Measurements from ENCODE around the gene PCSK6. TPM values are rescaled to one million over a fixed set of nuclear protein-coding genes. Genes with fewer than 3 reads are reported as not detected.

Gene PCSK6
- total and polyA plus RNA-seq, 7 experiments from 2014 or later, result 0.12 to 3.0 (median 0.70) TPM; not detected in 1

- ChIA-PET CTCF (no interaction called here), POLR2A (no interaction called here)
- Histone ChIP-seq H3K4me3 (ENCODE audit: low read length) (no peak overlapping the region), H3K4me1 (ENCODE audit: control insufficient read depth in 2 of 2, insufficient read depth in 2 of 2, low read length in 2 of 2) (no peaks in the 10 kb centered on the region), H3K9me3 (ENCODE audit: control insufficient read depth in 2 of 3, low read length in 3 of 3) (no peaks in the 10 kb centered on the region), H3K36me3 (ENCODE audit: control insufficient read depth in 2 of 3, insufficient read depth in 3 of 3, low read length in 3 of 3) (no peaks in the 10 kb centered on the region), H3K27me3 (ENCODE audit: control insufficient read depth in 2 of 2, insufficient read depth in 2 of 2, low read length in 2 of 2) (no peaks in the 10 kb centered on the region), H3K27ac (ENCODE audit: low read depth, low read length) (no peak overlapping the region)
- Mint-ChIP-seq H3K27me3 (peaks cover 0 to 8% (median 4%) of the 10 kb centered on the region in 5 donors), H3K9me3 (peaks cover 0 to 3% (median 0%) of the 10 kb centered on the region in 11 donors), H3K4me1 (peaks cover 0 to 5% (median 0%) of the 10 kb centered on the region in 7 donors), H3K27ac (no peak overlapping the region), H3K36me3 (no peaks in the 10 kb centered on the region), H3K4me3 (no peak overlapping the region)
- intact Hi-C loops (cut with micrococcal nuclease), result no loop called here
- ATAC-seq (no peak), DNase-seq (no peak)
Observed at GRCh38 chr15:101388046-101388445, 101.5 kb downstream of the PCSK6 start.

GRCh38 chr15:101387574-101387973 is 101.9 kb downstream of the PCSK6 start:
- Mint-ChIP-seq H3K9me3 (peaks cover 0 to 3% (median 0%) of the 10 kb centered on the region in 11 donors), H3K4me3 (no peak overlapping the region), H3K4me1 (peaks cover 0 to 5% (median 0%) of the 10 kb centered on the region in 7 donors), H3K27ac (no peak overlapping the region), H3K36me3 (no peaks in the 10 kb centered on the region), H3K27me3 (peaks cover 0 to 8% (median 4%) of the 10 kb centered on the region in 5 donors)
- no peak overlapping the region for H3K27ac ChIP-seq (ENCODE audit: low read depth, low read length)
- no peaks in the 10 kb centered on the region for H3K9me3 ChIP-seq (ENCODE audit: control insufficient read depth in 2 of 3, low read length in 3 of 3)
- ChIA-PET POLR2A (no interaction called here), CTCF (no interaction called here)
- H3K4me1 ChIP-seq (ENCODE audit: control insufficient read depth in 2 of 2, insufficient read depth in 2 of 2, low read length in 2 of 2), result no peaks in the 10 kb centered on the region
- no peak overlapping the region for H3K4me3 ChIP-seq (ENCODE audit: low read length)
- H3K27me3 ChIP-seq (ENCODE audit: control insufficient read depth in 2 of 2, insufficient read depth in 2 of 2, low read length in 2 of 2), result no peaks in the 10 kb centered on the region
- intact Hi-C loops (cut with micrococcal nuclease), result no loop called here
- no peaks in the 10 kb centered on the region for H3K36me3 ChIP-seq (ENCODE audit: control insufficient read depth in 2 of 3, insufficient read depth in 3 of 3, low read length in 3 of 3)
- ATAC-seq, result no peak
- no peak for DNase-seq

GRCh38 chr15:101386967-101387366 is 102.5 kb downstream of the PCSK6 start:
- peaks cover 0 to 4% (median 0%) of the 10 kb centered on the region in 7 donors for H3K4me1 Mint-ChIP-seq
- no peaks in the 10 kb centered on the region for H3K4me1 ChIP-seq (ENCODE audit: control insufficient read depth in 2 of 2, insufficient read depth in 2 of 2, low read length in 2 of 2)
- H3K27ac Mint-ChIP-seq, result no peak overlapping the region

GRCh38 chr15:101386006-101386405 is 103.5 kb downstream of the PCSK6 start:
- DNase-seq (no peak), ATAC-seq (no peak)
- Histone ChIP-seq H3K27ac (ENCODE audit: low read depth, low read length) (no peak overlapping the region), H3K27me3 (ENCODE audit: control insufficient read depth in 2 of 2, insufficient read depth in 2 of 2, low read length in 2 of 2) (no peaks in the 10 kb centered on the region), H3K4me1 (ENCODE audit: control insufficient read depth in 2 of 2, insufficient read depth in 2 of 2, low read length in 2 of 2) (no peaks in the 10 kb centered on the region), H3K4me3 (ENCODE audit: low read length) (no peak overlapping the region), H3K36me3 (ENCODE audit: control insufficient read depth in 2 of 3, insufficient read depth in 3 of 3, low read length in 3 of 3) (no peaks in the 10 kb centered on the region), H3K9me3 (ENCODE audit: control insufficient read depth in 2 of 3, low read length in 3 of 3) (no peaks in the 10 kb centered on the region)
- ChIA-PET POLR2A (no interaction called here), CTCF (no interaction called here)
- Mint-ChIP-seq H3K36me3 (no peaks in the 10 kb centered on the region), H3K4me3 (no peak overlapping the region), H3K27me3 (peaks cover 0 to 7% (median 0%) of the 10 kb centered on the region in 5 donors), H3K27ac (no peak overlapping the region), H3K4me1 (no peaks in the 10 kb centered on the region), H3K9me3 (peaks cover 0 to 3% (median 0%) of the 10 kb centered on the region in 11 donors)
- intact Hi-C loops (cut with micrococcal nuclease), result no loop called here

More at GRCh38 chr15:101386967-101387366, 102.5 kb downstream of the PCSK6 start:
- Mint-ChIP-seq H3K9me3 (peaks cover 0 to 3% (median 0%) of the 10 kb centered on the region in 11 donors), H3K27me3 (peaks cover 0 to 8% (median 4%) of the 10 kb centered on the region in 5 donors), H3K4me3 (no peak overlapping the region), H3K36me3 (no peaks in the 10 kb centered on the region)
- POLR2A ChIA-PET, result no interaction called here
- Histone ChIP-seq H3K27ac (ENCODE audit: low read depth, low read length) (no peak overlapping the region), H3K9me3 (ENCODE audit: control insufficient read depth in 2 of 3, low read length in 3 of 3) (no peaks in the 10 kb centered on the region), H3K36me3 (ENCODE audit: control insufficient read depth in 2 of 3, insufficient read depth in 3 of 3, low read length in 3 of 3) (no peaks in the 10 kb centered on the region), H3K4me3 (ENCODE audit: low read length) (no peak overlapping the region), H3K27me3 (ENCODE audit: control insufficient read depth in 2 of 2, insufficient read depth in 2 of 2, low read length in 2 of 2) (no peaks in the 10 kb centered on the region)
- intact Hi-C loops (cut with micrococcal nuclease), result no loop called here
- no peak for DNase-seq
- CTCF ChIA-PET, result no interaction called here
- ATAC-seq, result no peak

- DNase-seq, result no peak
- no peak overlapping the region for H3K4me3 Mint-ChIP-seq
- ChIA-PET CTCF (no interaction called here), POLR2A (no interaction called here)
- Histone ChIP-seq H3K4me1 (ENCODE audit: control insufficient read depth in 2 of 2, insufficient read depth in 2 of 2, low read length in 2 of 2) (no peaks in the 10 kb centered on the region), H3K4me3 (ENCODE audit: low read length) (no peak overlapping the region), H3K27me3 (ENCODE audit: control insufficient read depth in 2 of 2, insufficient read depth in 2 of 2, low read length in 2 of 2) (no peaks in the 10 kb centered on the region), H3K36me3 (ENCODE audit: control insufficient read depth in 2 of 3, insufficient read depth in 3 of 3, low read length in 3 of 3) (no peaks in the 10 kb centered on the region), H3K9me3 (ENCODE audit: control insufficient read depth in 2 of 3, low read length in 3 of 3) (no peaks in the 10 kb centered on the region), H3K27ac (ENCODE audit: low read depth, low read length) (no peak overlapping the region)
- H3K27ac Mint-ChIP-seq, result no peak overlapping the region
- peaks cover 0 to 4% (median 0%) of the 10 kb centered on the region in 5 donors for H3K27me3 Mint-ChIP-seq
- H3K36me3 Mint-ChIP-seq, result no peaks in the 10 kb centered on the region
- H3K9me3 Mint-ChIP-seq, result peaks cover 0 to 3% (median 0%) of the 10 kb centered on the region in 11 donors
- H3K4me1 Mint-ChIP-seq, result peaks cover 0 to 2% (median 0%) of the 10 kb centered on the region in 7 donors
- intact Hi-C loops (cut with micrococcal nuclease), result no loop called here
- ATAC-seq, result no peak
Observed at GRCh38 chr15:101384276-101384675, 105.2 kb downstream of the PCSK6 start.

GRCh38 chr15:101382544-101382943 is 107.0 kb downstream of the PCSK6 start:
- POLR2A ChIA-PET, result no interaction called here
- H3K27me3 ChIP-seq (ENCODE audit: control insufficient read depth in 2 of 2, insufficient read depth in 2 of 2, low read length in 2 of 2), result no peaks in the 10 kb centered on the region
- no peaks in the 10 kb centered on the region for H3K36me3 Mint-ChIP-seq
- no peaks in the 10 kb centered on the region for H3K9me3 ChIP-seq (ENCODE audit: control insufficient read depth in 2 of 3, low read length in 3 of 3)
- peaks cover 0 to 4% (median 0%) of the 10 kb centered on the region in 5 donors for H3K27me3 Mint-ChIP-seq
- no peaks in the 10 kb centered on the region for H3K36me3 ChIP-seq (ENCODE audit: control insufficient read depth in 2 of 3, insufficient read depth in 3 of 3, low read length in 3 of 3)
- peaks cover 0 to 2% (median 0%) of the 10 kb centered on the region in 7 donors for H3K4me1 Mint-ChIP-seq
- H3K4me3 ChIP-seq (ENCODE audit: low read length), result no peak overlapping the region
- CTCF ChIA-PET, result no interaction called here
- DNase-seq (no peak), ATAC-seq (no peak)
- H3K27ac Mint-ChIP-seq, result no peak overlapping the region
- intact Hi-C loops (cut with micrococcal nuclease), result no loop called here
- H3K27ac ChIP-seq (ENCODE audit: low read depth, low read length), result no peak overlapping the region
- no peaks in the 10 kb centered on the region for H3K4me1 ChIP-seq (ENCODE audit: control insufficient read depth in 2 of 2, insufficient read depth in 2 of 2, low read length in 2 of 2)
- H3K9me3 Mint-ChIP-seq, result peaks cover 0 to 3% (median 0%) of the 10 kb centered on the region in 11 donors
- no peak overlapping the region for H3K4me3 Mint-ChIP-seq

- ChIA-PET POLR2A (no interaction called here), CTCF (no interaction called here)
- no peaks in the 10 kb centered on the region for H3K27me3 Mint-ChIP-seq
- intact Hi-C loops (cut with micrococcal nuclease), result no loop called here
- H3K27ac Mint-ChIP-seq, result no peak overlapping the region
- Histone ChIP-seq H3K27ac (ENCODE audit: low read depth, low read length) (no peak overlapping the region), H3K36me3 (ENCODE audit: control insufficient read depth in 2 of 3, insufficient read depth in 3 of 3, low read length in 3 of 3) (no peaks in the 10 kb centered on the region), H3K4me3 (ENCODE audit: low read length) (no peak overlapping the region), H3K9me3 (ENCODE audit: control insufficient read depth in 2 of 3, low read length in 3 of 3) (no peaks in the 10 kb centered on the region), H3K4me1 (ENCODE audit: control insufficient read depth in 2 of 2, insufficient read depth in 2 of 2, low read length in 2 of 2) (no peaks in the 10 kb centered on the region), H3K27me3 (ENCODE audit: control insufficient read depth in 2 of 2, insufficient read depth in 2 of 2, low read length in 2 of 2) (no peaks in the 10 kb centered on the region)
- no peaks in the 10 kb centered on the region for H3K36me3 Mint-ChIP-seq
- H3K4me3 Mint-ChIP-seq, result no peak overlapping the region
- H3K9me3 Mint-ChIP-seq, result peaks cover 0 to 2% (median 0%) of the 10 kb centered on the region in 11 donors
- ATAC-seq, result no peak
- DNase-seq, result no peak
- peaks cover 0 to 2% (median 0%) of the 10 kb centered on the region in 7 donors for H3K4me1 Mint-ChIP-seq
Observed at GRCh38 chr15:101381671-101382212, 107.8 kb downstream of the PCSK6 start.

Data from naive thymus-derived CD4-positive, alpha-beta T cell (primary cell).